CD4-positive, alpha-beta T cell (primary cell): ENCODE data around the gene DHRS1. TPM values are rescaled to one million over a fixed set of nuclear protein-coding genes. Genes with fewer than 3 reads are reported as not detected.

Experiments
- ATAC-seq: fragments of 200-7000 bp; cut with Tn5 transposase; one replicate; pipeline ENCODE4 v1.10.0; 2022; ENCODE audit warnings: mild to moderate bottlenecking; ENCODE audit not compliant: poor library complexity
- CTCF ChIA-PET: fragments of 350-600 bp; sonication (Branson Sonifier 250); formaldehyde crosslinking; loops from one replicate; lab custom pipeline; 2021; ENCODE audit warnings: antibody characterized with exemption, inconsistent platforms; lab: Charles Lee
- POLR2A ChIA-PET: fragments of 350-600 bp; sonication (Branson Sonifier 250); formaldehyde crosslinking; loops from one replicate; lab custom pipeline; 2021; ENCODE audit warnings: antibody characterized with exemption, inconsistent platforms; lab: Charles Lee
- DNase-seq, 14 experiments: peaks; one replicate each; pipeline ENCODE4 v3.0.0-alpha.2; 2013 to 2020; ENCODE audit warnings: mixed read lengths in 2 of 14
- H3K27ac ChIP-seq, 2 donors: one replicate each; pipeline versions ENCODE4 v1.5.1 to v1.7.0; 2013; ENCODE audit warnings: low read length in 2 of 2, low read depth in 1 of 2, mild to moderate bottlenecking in 1 of 2
- H3K27me3 ChIP-seq, 2 experiments: 1 replicate in 1 of 2; 2 replicates in 1 of 2; pipeline versions ENCODE4 v1.6.1 to v1.7.0; 2013; ENCODE audit warnings: low read length in 2 of 2, control low read depth in 1 of 2, mild to moderate bottlenecking in 1 of 2, moderate library complexity in 1 of 2; ENCODE audit not compliant: insufficient read depth in 2 of 2, control insufficient read depth in 1 of 2
- H3K36me3 ChIP-seq: one replicate; pipeline ENCODE4 v1.6.1; 2013; ENCODE audit warnings: low read length, control low read depth; ENCODE audit not compliant: insufficient read depth
- H3K4me1 ChIP-seq: one replicate; pipeline ENCODE4 v1.6.1; 2013; ENCODE audit warnings: low read length, control low read depth; ENCODE audit not compliant: insufficient read depth
- H3K4me3 ChIP-seq: one replicate; pipeline ENCODE4 v1.5.1; 2013; ENCODE audit warnings: mild to moderate bottlenecking, low read length, moderate library complexity
- H3K9me3 ChIP-seq, 2 experiments: 1 replicate in 1 of 2; 2 replicates in 1 of 2; pipeline versions ENCODE4 v1.6.1 to v1.7.0; 2013; ENCODE audit warnings: low read length in 2 of 2, mild to moderate bottlenecking in 2 of 2, control low read depth in 1 of 2, moderate library complexity in 1 of 2; ENCODE audit not compliant: control insufficient read depth in 1 of 2, insufficient read depth in 1 of 2
- H3K27ac Mint-ChIP-seq: one replicate; pipeline ENCODE4 v1.8.0; 2020; ENCODE audit warnings: mixed read lengths
- H3K27me3 Mint-ChIP-seq: one replicate; pipeline ENCODE4 v1.8.0; 2021; ENCODE audit warnings: mixed read lengths
- H3K36me3 Mint-ChIP-seq: one replicate; pipeline ENCODE4 v1.8.0; 2021; ENCODE audit warnings: low read depth, mixed read lengths
- H3K4me1 Mint-ChIP-seq: one replicate; pipeline ENCODE4 v1.8.0; 2021; ENCODE audit warnings: low read depth, mixed read lengths
- H3K4me3 Mint-ChIP-seq: one replicate; pipeline ENCODE4 v1.8.0; 2020; ENCODE audit warnings: mild to moderate bottlenecking, mixed read lengths
- H3K9me3 Mint-ChIP-seq: one replicate; pipeline ENCODE4 v1.8.0; 2020; ENCODE audit warnings: mixed read lengths
- CTCF ChIP-seq: fragments of 200-600 bp; IDR thresholded peaks from one replicate; pipeline ENCODE4 v1.8.0; 2022; ENCODE audit warnings: antibody characterized with exemption, mild to moderate bottlenecking
- intact Hi-C, 2 experiments: fragments of 100-400 bp; cut with DNase I in 1 of 2; cut with micrococcal nuclease in 1 of 2; formaldehyde crosslinking; loops; one replicate each; pipeline versions ENCODE4 v1.15.1 to v1.9.0; 2023 to 2025; cut with DNase I, micrococcal nuclease
- total RNA-seq, 174 experiments: library from RNA in 2 of 174; stranded (reverse) in 2 of 174; gene quantifications; one replicate each; pipeline ENCODE4 v1.2.3 and lab custom pipeline; 2021 to 2026

DHRS1 gene
- total RNA-seq, 2 experiments from 2014 or later: 21.5 to 23.5 TPM

GRCh38 chr14:24312736-24313507, 13.3 kb upstream of the DHRS1 start:
- no peaks in the 10 kb centered on the region for H3K9me3 Mint-ChIP-seq
- ChIA-PET POLR2A (interaction anchor here (0.6 to 4.2 kb wide), 8 partner anchors 13 to 197 kb away, joined by 3 to 30 read pairs (median 4); partner anchors contain the start of genes DHRS1, MDP1, NOP9 and RIPK3), CTCF (interaction anchor here (0.6 to 1.7 kb wide), 5 partner anchors 16 to 138 kb away, joined by 3 to 10 read pairs (median 4); no protein-coding TSS in a partner anchor)
- H3K27ac Mint-ChIP-seq: peak overlapping the region; percentile 76
- H3K36me3 Mint-ChIP-seq: peaks cover 10% of the 10 kb centered on the region
- ATAC-seq (no peak), DNase-seq (peak in 7 of 14 experiments; percentile 10 to 87 (median 50))
- Histone ChIP-seq H3K36me3 (peaks cover 9% of the 10 kb centered on the region), H3K27ac (peak overlapping the region; percentile 59 to 73), H3K4me3 (peak overlapping the region; percentile 65), H3K4me1 (peaks cover 82% of the 10 kb centered on the region), H3K27me3 (no peaks in the 10 kb centered on the region), H3K9me3 (no peaks in the 10 kb centered on the region)
- peak overlapping the region; percentile 88 for H3K4me3 Mint-ChIP-seq
- intact Hi-C loops: loop anchor here in 1 of 2 experiments (5.0 kb wide), 1 partner anchor 41 kb away; the partner anchor contains the start of gene RABGGTA
- H3K4me1 Mint-ChIP-seq: peaks cover 77% of the 10 kb centered on the region
- H3K27me3 Mint-ChIP-seq: no peaks in the 10 kb centered on the region
- no peak for TF ChIP-seq CTCF

GRCh38 chr14:24311837-24312615, 12.4 kb upstream of the DHRS1 start:
- H3K4me3 ChIP-seq: peak overlapping the region; percentile 65
- POLR2A ChIA-PET: interaction anchor here (0.6 to 5.5 kb wide), 11 partner anchors 10 to 130 kb away, joined by 3 to 52 read pairs (median 10); partner anchors contain the start of genes ADCY4, CBLN3, CHMP4A and DHRS1
- H3K27ac Mint-ChIP-seq: peak overlapping the region; percentile 76
- ATAC-seq: peak; percentile 19
- peaks cover 87% of the 10 kb centered on the region for H3K4me1 ChIP-seq
- no peak for TF ChIP-seq CTCF
- no peaks in the 10 kb centered on the region for H3K27me3 Mint-ChIP-seq
- H3K9me3 Mint-ChIP-seq: no peaks in the 10 kb centered on the region
- intact Hi-C loops: loop anchor here (2.0 to 5.0 kb wide), 3 partner anchors 19 to 40 kb away; partner anchors contain the start of gene RABGGTA (in 1 of the 2)
- no peaks in the 10 kb centered on the region for H3K9me3 ChIP-seq
- H3K4me1 Mint-ChIP-seq: peaks cover 81% of the 10 kb centered on the region
- DNase-seq: peak in 3 of 14 experiments; percentile 42 to 67 (median 64)
- H3K27me3 ChIP-seq: no peaks in the 10 kb centered on the region
- H3K4me3 Mint-ChIP-seq: peak overlapping the region; percentile 88
- H3K36me3 ChIP-seq: peaks cover 18% of the 10 kb centered on the region
- peak overlapping the region; percentile 59 to 73 for H3K27ac ChIP-seq
- CTCF ChIA-PET: interaction anchor here (0.6 to 4.9 kb wide), 9 partner anchors 12 to 137 kb away, joined by 3 to 67 read pairs (median 5); partner anchors contain the start of genes DHRS1, KHNYN, MDP1 and NOP9
- H3K36me3 Mint-ChIP-seq: peaks cover 17% of the 10 kb centered on the region
